ENCODE results near the gene TLE1.

DNA sequence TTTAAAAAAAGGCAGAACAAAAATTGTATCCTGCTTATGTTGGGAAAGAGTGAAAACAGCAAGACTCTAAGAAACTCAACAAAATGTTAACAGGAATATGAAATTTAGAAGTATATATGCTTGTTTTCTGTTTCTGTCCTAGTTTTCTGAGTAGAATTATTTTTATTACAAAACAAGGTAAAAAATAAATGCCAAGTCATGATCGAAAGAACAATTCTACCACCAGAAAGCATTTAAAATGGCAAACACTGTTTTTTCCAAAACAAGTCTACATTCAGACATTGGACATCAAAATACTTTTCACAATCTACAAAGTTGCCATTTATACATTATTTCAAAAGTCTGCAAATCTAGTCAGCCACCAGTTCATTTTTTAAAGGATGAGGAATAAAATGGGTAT is 102.6 kb downstream of the TLE1 start:
- TF ChIP-seq REST (IDR thresholded peaks at IDR 0.05; ENCODE audit: insufficient read depth in 1 of 2, low read depth in 2 of 2, low read length in 2 of 2) (no peak), POLR2AphosphoS5 (IDR thresholded peaks at IDR 0.05; ENCODE audit: low read depth, low read length) (no peak)

Data from PFSK-1 (cell line).